ENCODE data around the gene BPIFB4.

BPIFB4 gene

DNA sequence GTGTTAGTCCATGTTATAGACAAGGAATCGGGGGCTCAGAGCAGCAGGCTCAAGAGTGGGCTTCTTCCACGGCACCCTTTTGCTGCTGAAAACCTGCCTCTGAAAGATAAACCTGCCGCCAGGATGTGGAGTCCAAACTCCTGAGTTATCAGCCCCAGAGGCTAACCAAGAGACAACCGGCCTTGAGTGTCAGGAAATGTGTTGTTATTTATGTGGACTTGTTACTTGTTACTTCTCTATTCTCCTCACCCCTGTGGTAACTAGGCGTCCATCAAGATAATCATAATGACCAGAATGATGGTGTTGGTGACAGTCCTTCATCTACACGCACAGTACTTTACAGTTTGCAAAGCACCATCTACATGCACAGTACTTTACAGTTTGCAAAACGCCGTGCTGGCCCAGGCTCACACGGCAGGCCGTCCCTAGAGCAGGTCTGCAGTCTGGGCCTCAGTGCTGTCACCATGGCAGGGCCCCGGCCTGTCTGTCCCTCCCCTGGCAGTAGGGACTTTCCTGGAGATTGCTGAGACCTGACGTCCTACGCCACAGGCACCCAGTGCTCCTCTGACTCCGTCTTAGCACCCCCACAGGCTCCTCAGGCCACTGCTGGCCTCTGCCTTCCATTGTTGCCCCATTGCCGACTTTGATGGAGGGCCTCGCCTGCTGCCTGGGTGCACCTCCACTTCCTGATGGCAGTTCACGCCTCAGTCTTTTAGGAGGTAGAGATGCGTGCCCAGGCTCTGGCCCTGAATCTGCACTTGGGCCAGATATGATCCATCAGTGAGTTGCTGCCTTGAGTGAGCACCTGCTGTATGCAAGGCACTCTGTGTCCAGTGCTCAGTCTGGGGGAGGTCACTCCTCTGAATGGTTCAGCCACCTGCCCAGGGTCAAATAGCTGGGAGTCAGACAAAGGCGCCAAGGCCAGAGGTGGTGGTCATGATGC is 9.1 kb upstream of the BPIFB4 start:
- H3K27me3 ChIP-seq (ENCODE audit: control insufficient read depth, insufficient read depth, low read length, poor library complexity, severe bottlenecking): no peaks in the 10 kb centered on the region

DNA sequence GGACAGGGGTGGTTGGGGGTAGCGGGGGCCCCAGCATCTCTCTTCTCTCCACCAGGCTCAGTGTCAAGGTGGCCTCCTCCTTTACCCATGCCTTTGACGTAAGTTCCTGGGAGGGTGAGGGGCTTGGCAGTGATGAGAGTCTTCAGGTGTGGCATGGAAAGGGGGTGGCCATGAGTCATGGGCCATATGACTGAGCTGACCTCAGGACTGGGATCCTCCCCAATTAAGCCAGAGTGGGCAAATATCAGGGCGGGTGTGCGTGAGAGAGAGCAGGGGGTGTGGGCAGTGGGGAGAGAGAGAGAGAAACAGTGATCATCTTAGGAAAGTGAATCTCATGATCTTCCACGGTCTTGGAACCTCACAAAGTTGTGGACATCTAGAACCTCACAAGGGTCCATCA is 8.2 kb upstream of the BPIFB4 start:
- Histone ChIP-seq H3K36me3 (ENCODE audit: control insufficient read depth, insufficient read depth, low read length) (no peaks in the 10 kb centered on the region), H3K4me1 (ENCODE audit: control insufficient read depth, insufficient read depth, low read length) (no peaks in the 10 kb centered on the region), H3K4me3 (ENCODE audit: insufficient read depth, low read depth, low read length) (no peak overlapping the region), H3K9me3 (ENCODE audit: control insufficient read depth, low read length) (no peaks in the 10 kb centered on the region), H3K27ac (ENCODE audit: insufficient read depth, low read depth, low read length, poor library complexity, severe bottlenecking) (no peak overlapping the region), H3K27me3 (ENCODE audit: control insufficient read depth, insufficient read depth, low read length, poor library complexity, severe bottlenecking) (no peaks in the 10 kb centered on the region)
- WGBS, 2 experiments: 85 to 89% methylated on average over 4 to 5 of the region's 5 CpGs

More for the DNA sequence above, 9.1 kb upstream of the BPIFB4 start:
- Histone ChIP-seq H3K9me3 (ENCODE audit: control insufficient read depth, low read length) (no peaks in the 10 kb centered on the region), H3K4me3 (ENCODE audit: insufficient read depth, low read depth, low read length) (no peak overlapping the region), H3K27ac (ENCODE audit: insufficient read depth, low read depth, low read length, poor library complexity, severe bottlenecking) (no peak overlapping the region), H3K4me1 (ENCODE audit: control insufficient read depth, insufficient read depth, low read length) (no peaks in the 10 kb centered on the region), H3K36me3 (ENCODE audit: control insufficient read depth, insufficient read depth, low read length) (no peaks in the 10 kb centered on the region)
- WGBS, 2 experiments: 93% methylated on average over 19 of the region's 19 CpGs

DNA sequence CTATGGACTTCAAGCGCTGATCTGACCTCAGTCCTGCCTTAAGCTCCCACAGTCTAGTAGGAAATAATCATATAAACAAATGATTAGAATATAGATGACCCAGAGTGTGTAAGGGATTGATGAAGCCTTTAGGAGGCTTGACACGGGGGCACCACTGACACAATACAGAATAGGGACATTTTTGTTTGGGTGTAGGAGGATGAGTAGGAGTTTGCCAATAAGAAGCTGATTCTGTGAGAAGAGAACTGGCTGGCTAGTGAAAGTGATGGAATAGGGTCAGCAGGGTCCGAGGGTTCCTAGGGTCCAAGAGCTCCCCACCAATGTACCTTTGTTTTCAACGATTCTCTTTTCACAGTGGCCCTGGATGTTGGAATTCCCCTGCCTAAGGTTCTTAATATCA is 7.1 kb upstream of the BPIFB4 start:
- H3K27ac ChIP-seq (ENCODE audit: insufficient read depth, low read depth, low read length, poor library complexity, severe bottlenecking): no peak overlapping the region
- H3K4me3 ChIP-seq (ENCODE audit: insufficient read depth, low read depth, low read length): no peak overlapping the region
- no peaks in the 10 kb centered on the region for H3K27me3 ChIP-seq (ENCODE audit: control insufficient read depth, insufficient read depth, low read length, poor library complexity, severe bottlenecking)
- WGBS, 2 experiments: 90 to 97% methylated on average over 4 of the region's 4 CpGs
- H3K9me3 ChIP-seq (ENCODE audit: control insufficient read depth, low read length): no peaks in the 10 kb centered on the region
- no peaks in the 10 kb centered on the region for H3K4me1 ChIP-seq (ENCODE audit: control insufficient read depth, insufficient read depth, low read length)
- H3K36me3 ChIP-seq (ENCODE audit: control insufficient read depth, insufficient read depth, low read length): no peaks in the 10 kb centered on the region

DNA sequence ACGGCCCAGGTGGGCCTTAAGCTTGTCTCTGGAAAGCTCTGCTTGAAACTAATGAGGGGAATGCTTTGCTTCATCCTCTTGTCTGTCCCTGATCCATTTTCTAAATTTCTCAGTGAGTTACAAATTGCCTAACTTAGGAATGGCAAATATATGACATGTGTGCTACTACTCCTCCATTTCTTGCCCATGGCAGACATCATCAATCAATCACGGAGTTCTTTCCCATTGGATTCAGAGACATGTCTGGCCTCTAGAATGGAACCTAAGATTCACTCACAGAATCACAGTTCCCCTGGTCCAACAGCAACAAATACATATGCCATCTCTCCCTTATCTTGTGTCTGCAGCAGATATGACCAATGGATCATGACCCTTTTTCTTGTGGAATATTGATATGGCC is 6.6 kb upstream of the BPIFB4 start:
- Histone ChIP-seq H3K27ac (ENCODE audit: insufficient read depth, low read depth, low read length, poor library complexity, severe bottlenecking) (no peak overlapping the region), H3K9me3 (ENCODE audit: control insufficient read depth, low read length) (no peaks in the 10 kb centered on the region), H3K4me1 (ENCODE audit: control insufficient read depth, insufficient read depth, low read length) (no peaks in the 10 kb centered on the region), H3K36me3 (ENCODE audit: control insufficient read depth, insufficient read depth, low read length) (no peaks in the 10 kb centered on the region), H3K27me3 (ENCODE audit: control insufficient read depth, insufficient read depth, low read length, poor library complexity, severe bottlenecking) (no peaks in the 10 kb centered on the region), H3K4me3 (ENCODE audit: insufficient read depth, low read depth, low read length) (no peak overlapping the region)
- 86 to 97% methylated on average over 2 of the region's 2 CpGs for whole genome bisulfite sequencing, 2 experiments

DNA sequence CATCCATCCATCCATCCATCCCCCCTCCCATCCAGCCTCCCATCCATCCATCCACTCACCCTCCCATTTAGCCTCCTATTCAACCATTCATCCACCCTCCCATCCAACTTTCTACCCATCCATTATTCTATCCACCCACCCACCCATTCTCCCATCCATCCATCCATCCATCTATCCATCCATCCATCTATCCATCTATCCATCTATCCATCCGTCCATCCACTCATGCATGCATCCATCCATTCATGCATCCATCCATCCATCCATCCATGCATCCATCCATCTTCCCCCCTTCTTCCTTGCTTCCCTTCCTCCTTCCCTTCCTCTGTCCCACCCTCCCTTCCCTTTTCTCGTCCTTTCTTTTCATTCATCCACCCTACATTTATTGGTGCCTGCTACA is 4.8 kb upstream of the BPIFB4 start:
- Histone ChIP-seq H3K27ac (ENCODE audit: insufficient read depth, low read depth, low read length, poor library complexity, severe bottlenecking) (no peak overlapping the region), H3K27me3 (ENCODE audit: control insufficient read depth, insufficient read depth, low read length, poor library complexity, severe bottlenecking) (no peaks in the 10 kb centered on the region), H3K36me3 (ENCODE audit: control insufficient read depth, insufficient read depth, low read length) (no peaks in the 10 kb centered on the region), H3K4me1 (ENCODE audit: control insufficient read depth, insufficient read depth, low read length) (no peaks in the 10 kb centered on the region), H3K4me3 (ENCODE audit: insufficient read depth, low read depth, low read length) (no peak overlapping the region), H3K9me3 (ENCODE audit: control insufficient read depth, low read length) (no peaks in the 10 kb centered on the region)
- 86 to 91% methylated on average over 2 of the region's 2 CpGs for WGBS, 2 experiments

DNA sequence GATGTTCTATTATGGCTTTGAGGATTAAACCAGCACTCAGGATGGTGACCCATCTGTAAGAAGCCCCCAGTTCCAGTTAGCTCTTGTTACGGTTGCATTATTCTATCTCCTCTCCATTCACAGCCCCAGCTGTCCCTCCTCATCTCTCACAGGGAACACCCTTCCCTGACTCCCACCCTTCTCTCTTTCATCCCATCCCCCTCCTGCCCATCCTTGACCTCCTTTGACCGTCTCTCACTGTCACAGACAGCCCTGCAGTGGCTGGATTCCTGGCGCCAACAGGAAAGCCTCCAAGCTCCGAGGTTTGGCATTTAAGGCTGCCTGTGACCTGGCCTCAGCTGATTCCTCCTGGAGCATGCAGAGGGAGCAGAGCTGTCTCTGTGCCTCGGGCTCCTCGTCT is 4.2 kb upstream of the BPIFB4 start:
- Histone ChIP-seq H3K36me3 (ENCODE audit: control insufficient read depth, insufficient read depth, low read length) (no peaks in the 10 kb centered on the region), H3K9me3 (ENCODE audit: control insufficient read depth, low read length) (no peaks in the 10 kb centered on the region), H3K4me3 (ENCODE audit: insufficient read depth, low read depth, low read length) (no peak overlapping the region), H3K27me3 (ENCODE audit: control insufficient read depth, insufficient read depth, low read length, poor library complexity, severe bottlenecking) (no peaks in the 10 kb centered on the region), H3K27ac (ENCODE audit: insufficient read depth, low read depth, low read length, poor library complexity, severe bottlenecking) (no peak overlapping the region), H3K4me1 (ENCODE audit: control insufficient read depth, insufficient read depth, low read length) (no peaks in the 10 kb centered on the region)
- WGBS, 2 experiments: 84 to 87% methylated on average over 6 of the region's 6 CpGs

DNA sequence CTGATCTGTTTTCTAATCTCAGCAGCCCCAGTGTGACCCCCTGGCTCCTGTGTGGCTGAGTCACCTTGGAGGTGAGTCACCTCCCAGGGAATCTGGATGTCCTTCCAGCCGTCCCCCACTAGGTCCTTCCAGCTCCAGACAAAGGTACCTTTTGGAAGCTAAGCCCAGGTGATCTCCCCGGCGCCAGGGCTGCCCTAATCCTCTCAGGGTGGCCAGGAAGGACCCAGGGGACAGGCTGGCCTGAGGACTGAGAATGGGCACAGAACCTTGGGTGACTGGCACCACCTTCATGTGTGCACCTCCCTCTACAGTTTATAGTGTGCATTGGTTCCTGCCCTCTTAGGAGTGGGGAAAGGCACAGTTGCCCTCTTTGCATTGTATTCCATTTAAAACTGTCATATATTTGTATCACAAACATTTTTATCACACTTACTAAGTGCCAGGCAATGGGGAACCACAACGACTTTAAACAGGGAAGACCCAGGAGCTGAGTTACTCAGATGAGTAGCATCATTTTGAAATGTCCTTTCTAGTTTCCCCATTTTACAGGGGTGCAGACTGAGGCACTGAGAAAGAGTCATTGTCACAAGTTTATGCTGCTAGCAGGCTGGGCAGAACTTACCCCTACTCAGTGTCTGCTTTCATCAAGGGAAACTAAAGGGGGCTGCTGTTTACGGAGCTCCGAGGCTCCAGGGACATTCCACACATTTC is 2.6 kb upstream of the BPIFB4 start:
- Histone ChIP-seq H3K27ac (ENCODE audit: insufficient read depth, low read depth, low read length, poor library complexity, severe bottlenecking) (no peak overlapping the region), H3K36me3 (ENCODE audit: control insufficient read depth, insufficient read depth, low read length) (no peaks in the 10 kb centered on the region), H3K9me3 (ENCODE audit: control insufficient read depth, low read length) (no peaks in the 10 kb centered on the region), H3K4me3 (ENCODE audit: insufficient read depth, low read depth, low read length) (no peak overlapping the region), H3K27me3 (ENCODE audit: control insufficient read depth, insufficient read depth, low read length, poor library complexity, severe bottlenecking) (no peaks in the 10 kb centered on the region), H3K4me1 (ENCODE audit: control insufficient read depth, insufficient read depth, low read length) (no peaks in the 10 kb centered on the region)
- 74 to 76% methylated on average over 6 of the region's 6 CpGs for WGBS, 2 experiments

DNA sequence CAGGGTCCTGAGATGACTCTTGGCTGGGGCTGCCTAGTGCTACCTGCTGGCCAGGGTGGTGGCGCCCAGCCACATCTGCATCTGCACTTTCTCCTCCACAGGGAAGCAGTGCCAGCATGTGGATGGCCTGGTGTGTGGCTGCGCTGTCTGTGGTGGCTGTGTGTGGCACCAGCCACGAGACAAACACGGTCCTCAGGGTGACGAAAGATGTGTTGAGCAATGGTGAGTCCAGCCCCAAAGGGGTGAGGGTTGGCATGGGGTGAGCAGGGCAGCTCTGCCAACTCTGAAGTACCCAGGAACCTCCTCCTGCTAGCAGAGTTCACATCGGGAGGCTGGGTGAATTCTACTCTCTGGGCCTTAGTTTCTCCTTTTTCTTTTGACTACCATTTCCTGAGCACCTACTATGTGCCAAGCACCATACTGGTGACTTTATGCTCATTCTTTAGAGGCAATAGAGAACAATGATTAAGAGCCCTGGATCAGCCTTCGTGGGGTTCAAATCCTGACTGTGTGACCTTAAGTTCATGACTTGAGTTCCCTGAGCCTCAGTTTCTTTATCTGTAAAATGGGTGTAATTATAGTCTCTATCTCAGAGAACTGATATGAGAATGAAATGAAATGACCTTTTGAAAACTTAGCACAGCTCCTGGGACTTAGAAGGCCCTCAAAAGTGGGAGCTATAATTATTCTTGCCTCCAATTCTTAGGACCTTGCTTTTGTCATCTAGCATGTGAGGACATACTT is 2.1 kb downstream of the BPIFB4 start:
- WGBS, 2 experiments: 86 to 94% methylated on average over 7 of the region's 7 CpGs
- Histone ChIP-seq H3K27me3 (ENCODE audit: control insufficient read depth, insufficient read depth, low read length, poor library complexity, severe bottlenecking) (no peaks in the 10 kb centered on the region), H3K27ac (ENCODE audit: insufficient read depth, low read depth, low read length, poor library complexity, severe bottlenecking) (no peak overlapping the region), H3K4me3 (ENCODE audit: insufficient read depth, low read depth, low read length) (no peak overlapping the region), H3K4me1 (ENCODE audit: control insufficient read depth, insufficient read depth, low read length) (no peaks in the 10 kb centered on the region), H3K9me3 (ENCODE audit: control insufficient read depth, low read length) (no peaks in the 10 kb centered on the region), H3K36me3 (ENCODE audit: control insufficient read depth, insufficient read depth, low read length) (no peaks in the 10 kb centered on the region)

DNA sequence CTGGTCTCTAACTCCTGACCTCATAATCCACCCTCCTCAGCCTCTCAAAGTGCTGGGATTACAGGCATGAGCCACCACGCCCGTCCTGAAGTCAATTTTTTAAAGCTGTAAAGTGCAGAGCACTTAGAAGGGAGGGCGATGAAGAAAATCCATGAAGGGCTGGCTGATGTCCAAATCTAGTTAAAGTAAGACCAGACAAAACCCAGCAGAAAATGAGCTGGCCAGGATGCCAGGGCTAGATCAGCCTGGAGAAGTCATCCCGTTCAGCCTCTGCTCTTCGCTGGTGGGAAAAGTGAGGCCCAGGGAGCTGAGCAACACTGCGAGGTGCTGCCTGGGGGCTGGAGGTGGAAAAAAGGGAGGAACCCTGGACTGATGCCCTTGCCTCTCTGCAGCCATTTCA is 3.1 kb downstream of the BPIFB4 start:
- H3K36me3 ChIP-seq (ENCODE audit: control insufficient read depth, insufficient read depth, low read length): no peaks in the 10 kb centered on the region
- no peak overlapping the region for H3K4me3 ChIP-seq (ENCODE audit: insufficient read depth, low read depth, low read length)
- H3K27ac ChIP-seq (ENCODE audit: insufficient read depth, low read depth, low read length, poor library complexity, severe bottlenecking): no peak overlapping the region
- no peaks in the 10 kb centered on the region for H3K27me3 ChIP-seq (ENCODE audit: control insufficient read depth, insufficient read depth, low read length, poor library complexity, severe bottlenecking)
- 90 to 91% methylated on average over 6 of the region's 6 CpGs for WGBS, 2 experiments
- H3K4me1 ChIP-seq (ENCODE audit: control insufficient read depth, insufficient read depth, low read length): no peaks in the 10 kb centered on the region
- H3K9me3 ChIP-seq (ENCODE audit: control insufficient read depth, low read length): no peaks in the 10 kb centered on the region

Data from ectodermal cell (in vitro differentiated cells).